WTC11 (cell line): ENCODE results near the gene ZCRB1. TPM values are rescaled to one million over a fixed set of nuclear protein-coding genes. Genes with fewer than 3 reads are reported as not detected.

Experiments used
- ATAC-seq: fragments of 200-7000 bp; cut with Tn5 transposase; 2 replicates; pipeline ENCODE4 v1.10.0; 2021; ENCODE audit warnings: mild to moderate bottlenecking, moderate library complexity
- CTCF ChIA-PET: fragments of 300-600 bp; sonication (Branson Sonifier 250); formaldehyde crosslinking; loops from one replicate; lab custom pipeline; 2021; ENCODE audit warnings: antibody characterized with exemption; lab: Charles Lee
- POLR2A ChIA-PET: fragments of 350-600 bp; sonication (Branson Sonifier 250); formaldehyde crosslinking; loops from one replicate; lab custom pipeline; 2021; ENCODE audit warnings: antibody characterized with exemption; lab: Charles Lee
- DNase-seq: peaks from one replicate; pipeline ENCODE4 v3.0.0; 2021; ENCODE audit warnings: low spot score
- H3K27ac Mint-ChIP-seq: 2 replicates; pipeline ENCODE4 v1.8.0; 2021; ENCODE audit warnings: mixed read lengths
- H3K27me3 Mint-ChIP-seq: 2 replicates; pipeline ENCODE4 v1.8.0; 2021; ENCODE audit warnings: low read depth, mild to moderate bottlenecking, moderate library complexity, mixed read lengths
- H3K36me3 Mint-ChIP-seq: 2 replicates; pipeline ENCODE4 v1.8.0; 2021; ENCODE audit warnings: mixed read lengths
- H3K4me1 Mint-ChIP-seq: 2 replicates; pipeline ENCODE4 v1.8.0; 2022; ENCODE audit warnings: mixed read lengths
- H3K4me3 Mint-ChIP-seq: 2 replicates; pipeline ENCODE4 v1.8.0; 2021; ENCODE audit warnings: mild to moderate bottlenecking, moderate library complexity, mixed read lengths
- H3K9me3 Mint-ChIP-seq: 2 replicates; pipeline ENCODE4 v1.8.0; 2021; ENCODE audit warnings: mixed read lengths
- CBFB ChIP-seq: sonication (generic); formaldehyde crosslinking; IDR thresholded peaks from 2 replicates; pipeline ENCODE4 v1.8.1; 2022; ENCODE audit warnings: mild to moderate bottlenecking, low read depth, missing genetic modification reagents
- CREB1 ChIP-seq: sonication (generic); formaldehyde crosslinking; IDR thresholded peaks from 2 replicates; pipeline ENCODE4 v1.8.0; 2023; ENCODE audit warnings: mild to moderate bottlenecking, missing genetic modification reagents
- E2F4 ChIP-seq: sonication (generic); formaldehyde crosslinking; IDR thresholded peaks from 2 replicates; pipeline ENCODE4 v1.8.1; 2022; ENCODE audit warnings: low read depth, mild to moderate bottlenecking, moderate library complexity, missing genetic modification reagents, borderline replicate concordance
- ERG ChIP-seq: fragments of 250-450 bp; sonication (Bioruptor Pico); IDR thresholded peaks from 2 replicates; pipeline ENCODE4 v1.8.0; 2021; ENCODE audit warnings: mild to moderate bottlenecking
- GABPB1 ChIP-seq: sonication (generic); formaldehyde crosslinking; IDR thresholded peaks from 2 replicates; pipeline ENCODE4 v1.8.1; 2023; ENCODE audit warnings: mild to moderate bottlenecking, missing genetic modification reagents
- JAZF1 ChIP-seq: fragments of 250-450 bp; sonication (Bioruptor Pico); IDR thresholded peaks from 2 replicates; pipeline ENCODE4 v1.9.0; 2021; ENCODE audit warnings: moderate library complexity, mild to moderate bottlenecking, inconsistent platforms
- JUN ChIP-seq: sonication (generic); formaldehyde crosslinking; IDR thresholded peaks from 2 replicates; pipeline ENCODE4 v1.8.0; 2023; ENCODE audit warnings: mild to moderate bottlenecking, missing genetic modification reagents
- KAT7 ChIP-seq: sonication (generic); formaldehyde crosslinking; IDR thresholded peaks from 2 replicates; pipeline ENCODE4 v1.8.1; 2023; ENCODE audit warnings: missing genetic modification reagents, mild to moderate bottlenecking, borderline replicate concordance
- MYBL2 ChIP-seq: sonication (generic); formaldehyde crosslinking; IDR thresholded peaks from 2 replicates; pipeline ENCODE4 v1.8.1; 2023; ENCODE audit warnings: mild to moderate bottlenecking, moderate library complexity, missing genetic modification reagents
- NFATC4 ChIP-seq: fragments of 250-450 bp; sonication (Bioruptor Pico); IDR thresholded peaks from 2 replicates; pipeline ENCODE4 v1.9.0; 2021; ENCODE audit warnings: mild to moderate bottlenecking
- NR1H2 ChIP-seq: sonication (generic); formaldehyde crosslinking; IDR thresholded peaks from 2 replicates; pipeline ENCODE4 v1.9.0; 2021; ENCODE audit warnings: mild to moderate bottlenecking, moderate library complexity, missing genetic modification reagents
- NR3C1 ChIP-seq: sonication (generic); formaldehyde crosslinking; conservative IDR thresholded peaks from 2 replicates; pipeline ENCODE4 v1.8.1; 2023; ENCODE audit warnings: low read depth, mild to moderate bottlenecking, missing genetic modification reagents
- PREB ChIP-seq: sonication (generic); formaldehyde crosslinking; IDR thresholded peaks from 2 replicates; pipeline ENCODE4 v1.8.1; 2022; ENCODE audit warnings: mild to moderate bottlenecking, missing genetic modification reagents, moderate library complexity, borderline replicate concordance
- SMAD4 ChIP-seq: sonication (generic); formaldehyde crosslinking; IDR thresholded peaks from 2 replicates; pipeline ENCODE4 v1.8.0; 2022; ENCODE audit warnings: mild to moderate bottlenecking, missing genetic modification reagents
- STAT6 ChIP-seq: sonication (generic); formaldehyde crosslinking; conservative IDR thresholded peaks from 2 replicates; pipeline ENCODE4 v1.8.1; 2023; ENCODE audit warnings: mild to moderate bottlenecking, low read depth, missing genetic modification reagents, moderate library complexity
- ZBTB43 ChIP-seq: sonication (generic); formaldehyde crosslinking; IDR thresholded peaks from 2 replicates; pipeline ENCODE4 v1.8.1; 2023; ENCODE audit warnings: mild to moderate bottlenecking, missing genetic modification reagents
- ZNF121 ChIP-seq: sonication (generic); formaldehyde crosslinking; IDR thresholded peaks from 2 replicates; pipeline ENCODE4 v1.8.0; 2023; ENCODE audit warnings: missing genetic modification reagents
- ZNF138 ChIP-seq: sonication (generic); formaldehyde crosslinking; conservative IDR thresholded peaks from 2 replicates; pipeline ENCODE4 v1.8.1; 2022; ENCODE audit warnings: mild to moderate bottlenecking, moderate library complexity, missing genetic modification reagents
- ZNF232 ChIP-seq: sonication (generic); formaldehyde crosslinking; IDR thresholded peaks from 2 replicates; pipeline ENCODE4 v1.8.0; 2022; ENCODE audit warnings: mild to moderate bottlenecking, missing genetic modification reagents
- ZNF263 ChIP-seq: sonication (generic); formaldehyde crosslinking; IDR thresholded peaks from 2 replicates; pipeline ENCODE4 v1.8.1; 2022; ENCODE audit warnings: low read depth, mild to moderate bottlenecking, moderate library complexity, missing genetic modification reagents
- ZNF317 ChIP-seq: sonication (generic); formaldehyde crosslinking; IDR thresholded peaks from 2 replicates; pipeline ENCODE4 v1.8.1; 2023; ENCODE audit warnings: low read depth, mild to moderate bottlenecking, moderate library complexity, missing genetic modification reagents, borderline replicate concordance
- ZNF416 ChIP-seq: fragments of 250-450 bp; sonication (Bioruptor Pico); IDR thresholded peaks from 2 replicates; pipeline ENCODE4 v1.9.0; 2021; ENCODE audit warnings: mild to moderate bottlenecking, inconsistent platforms
- total RNA-seq: library from RNA; stranded (reverse); gene quantifications from 3 replicates; pipeline ENCODE4 v1.2.3, GENCODE V29; 2021
- TF ChIP-seq, protein P1 (sequence below): sonication (generic); formaldehyde crosslinking; IDR thresholded peaks from 2 replicates; pipeline ENCODE4 v1.8.0; 2022; ENCODE audit warnings: mild to moderate bottlenecking, missing genetic modification reagents
- TF ChIP-seq, protein P2 (sequence below): sonication (generic); formaldehyde crosslinking; IDR thresholded peaks from 2 replicates; pipeline ENCODE4 v1.8.0; 2023; ENCODE audit warnings: missing genetic modification reagents

Gene ZCRB1
- total RNA-seq, 1 experiment from 2014 or later, result 58.3 TPM

GRCh38 chr12:42326541-42327226 is 790 bp upstream of the ZCRB1 start:
- no peaks in the 10 kb centered on the region for H3K36me3 Mint-ChIP-seq
- POLR2A ChIA-PET, result no interaction called here
- DNase-seq (no peak), ATAC-seq (no peak)
- peak overlapping the region; percentile 99 for H3K27ac Mint-ChIP-seq
- TF ChIP-seq CBFB (CRISPR knock-in tag) (no peak), ZNF416 (CRISPR knock-in tag) (no peak), ZNF263 (no peak), ZNF317 (no peak), CREB1 (CRISPR knock-in tag) (no peak)
- TF ChIP-seq, protein P1, sequence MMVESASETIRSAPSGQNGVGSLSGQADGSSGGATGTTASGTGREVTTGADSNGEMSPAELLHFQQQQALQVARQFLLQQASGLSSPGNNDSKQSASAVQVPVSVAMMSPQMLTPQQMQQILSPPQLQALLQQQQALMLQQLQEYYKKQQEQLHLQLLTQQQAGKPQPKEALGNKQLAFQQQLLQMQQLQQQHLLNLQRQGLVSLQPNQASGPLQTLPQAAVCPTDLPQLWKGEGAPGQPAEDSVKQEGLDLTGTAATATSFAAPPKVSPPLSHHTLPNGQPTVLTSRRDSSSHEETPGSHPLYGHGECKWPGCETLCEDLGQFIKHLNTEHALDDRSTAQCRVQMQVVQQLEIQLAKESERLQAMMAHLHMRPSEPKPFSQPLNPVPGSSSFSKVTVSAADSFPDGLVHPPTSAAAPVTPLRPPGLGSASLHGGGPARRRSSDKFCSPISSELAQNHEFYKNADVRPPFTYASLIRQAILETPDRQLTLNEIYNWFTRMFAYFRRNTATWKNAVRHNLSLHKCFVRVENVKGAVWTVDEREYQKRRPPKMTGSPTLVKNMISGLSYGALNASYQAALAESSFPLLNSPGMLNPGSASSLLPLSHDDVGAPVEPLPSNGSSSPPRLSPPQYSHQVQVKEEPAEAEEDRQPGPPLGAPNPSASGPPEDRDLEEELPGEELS (CRISPR knock-in tag), result no peak
- H3K4me1 Mint-ChIP-seq, result peaks cover 36% of the 10 kb centered on the region
- CTCF ChIA-PET, result interaction anchor here (0.9 to 1.1 kb wide), 2 partner anchors 46 to 156 kb away, joined by 3 read pairs; no protein-coding TSS in a partner anchor
- H3K9me3 Mint-ChIP-seq, result no peaks in the 10 kb centered on the region
- no peaks in the 10 kb centered on the region for H3K27me3 Mint-ChIP-seq
- H3K4me3 Mint-ChIP-seq, result peak overlapping the region; percentile 99

GRCh38 chr12:42325326-42325652 is 605 bp downstream of the ZCRB1 start:
- Mint-ChIP-seq H3K27ac (peak overlapping the region; percentile 99), H3K27me3 (no peaks in the 10 kb centered on the region)
- no peak for ATAC-seq
- TF ChIP-seq NFATC4 (CRISPR knock-in tag), result no peak
- no peak for TF ChIP-seq KAT7 (CRISPR knock-in tag)
- no peak for TF ChIP-seq NR3C1 (CRISPR knock-in tag)
- no peak for TF ChIP-seq ZNF138 (CRISPR knock-in tag)
- TF ChIP-seq, protein P2, sequence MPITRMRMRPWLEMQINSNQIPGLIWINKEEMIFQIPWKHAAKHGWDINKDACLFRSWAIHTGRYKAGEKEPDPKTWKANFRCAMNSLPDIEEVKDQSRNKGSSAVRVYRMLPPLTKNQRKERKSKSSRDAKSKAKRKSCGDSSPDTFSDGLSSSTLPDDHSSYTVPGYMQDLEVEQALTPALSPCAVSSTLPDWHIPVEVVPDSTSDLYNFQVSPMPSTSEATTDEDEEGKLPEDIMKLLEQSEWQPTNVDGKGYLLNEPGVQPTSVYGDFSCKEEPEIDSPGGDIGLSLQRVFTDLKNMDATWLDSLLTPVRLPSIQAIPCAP (CRISPR knock-in tag), result no peak
- no peak for TF ChIP-seq PREB (CRISPR knock-in tag)
- TF ChIP-seq MYBL2 (CRISPR knock-in tag), result no peak
- no peak for TF ChIP-seq ERG (CRISPR knock-in tag)
- no peak for TF ChIP-seq ZBTB43 (CRISPR knock-in tag)
- TF ChIP-seq JUN, result no peak
- no peak for TF ChIP-seq ZNF232 (CRISPR knock-in tag)
- no peak for TF ChIP-seq ZNF121
- no peak for TF ChIP-seq E2F4 (CRISPR knock-in tag)
- TF ChIP-seq SMAD4 (CRISPR knock-in tag), result no peak
- no peak for TF ChIP-seq NR1H2 (CRISPR knock-in tag)
- no peak for TF ChIP-seq STAT6
- TF ChIP-seq GABPB1 (CRISPR knock-in tag), result no peak
- no peak for TF ChIP-seq JAZF1
- TF ChIP-seq ZNF263, result no peak
- TF ChIP-seq, all 79 proteins: peak for 0
- H3K36me3 Mint-ChIP-seq, result peaks cover 9% of the 10 kb centered on the region; the same call in 1 of the 2 replicates
- CTCF ChIA-PET, result interaction anchor here (1.5 kb wide), 1 partner anchor 47 kb away, joined by 3 read pairs; no protein-coding TSS in a partner anchor
- DNase-seq, result no peak
- no peaks in the 10 kb centered on the region for H3K9me3 Mint-ChIP-seq
- POLR2A ChIA-PET, result no interaction called here
- peaks cover 24% of the 10 kb centered on the region for H3K4me1 Mint-ChIP-seq
- peak overlapping the region; percentile 99 for H3K4me3 Mint-ChIP-seq
